ENCODE results near the gene PBX1.

Gene PBX1

DNA sequence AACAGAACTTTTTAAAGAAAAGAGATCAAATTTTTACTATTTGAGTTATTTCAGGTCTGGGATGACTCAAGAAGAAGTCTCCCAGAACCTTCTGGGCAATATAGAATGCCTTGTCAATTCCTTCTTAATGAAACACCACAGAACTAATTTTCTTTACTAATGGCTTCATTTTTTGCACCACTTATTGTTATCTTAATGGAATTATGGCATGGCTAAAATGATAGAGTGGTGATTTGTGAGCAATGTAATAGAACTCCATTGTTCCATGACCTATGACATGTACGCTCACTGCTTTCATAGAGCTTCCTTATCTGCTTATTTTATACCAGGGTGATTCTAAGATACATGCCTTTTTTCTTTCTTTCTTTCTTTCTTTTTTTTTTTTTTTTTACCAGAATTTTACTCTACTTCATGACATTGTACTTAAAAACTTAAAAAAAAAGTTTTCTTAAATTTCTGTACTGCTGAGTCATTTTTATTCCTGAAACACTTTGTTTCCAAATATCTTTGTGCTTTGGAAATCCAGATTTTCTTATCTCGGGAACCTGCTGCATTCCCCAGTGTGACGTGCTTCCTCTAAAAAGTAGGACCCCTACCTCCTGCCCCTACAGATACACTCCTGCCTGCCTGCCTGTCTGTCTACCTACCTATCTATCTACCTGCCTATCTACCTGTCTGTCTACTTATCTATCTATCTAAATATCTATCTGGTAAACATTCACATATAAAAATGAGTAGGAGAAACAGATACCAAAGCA is 284.9 kb downstream of the PBX1 start:
- DNase-seq = no peak

GRCh38 chr1:164846731-164847691 is 288.0 kb downstream of the PBX1 start:
- DNase-seq = no peak

DNA sequence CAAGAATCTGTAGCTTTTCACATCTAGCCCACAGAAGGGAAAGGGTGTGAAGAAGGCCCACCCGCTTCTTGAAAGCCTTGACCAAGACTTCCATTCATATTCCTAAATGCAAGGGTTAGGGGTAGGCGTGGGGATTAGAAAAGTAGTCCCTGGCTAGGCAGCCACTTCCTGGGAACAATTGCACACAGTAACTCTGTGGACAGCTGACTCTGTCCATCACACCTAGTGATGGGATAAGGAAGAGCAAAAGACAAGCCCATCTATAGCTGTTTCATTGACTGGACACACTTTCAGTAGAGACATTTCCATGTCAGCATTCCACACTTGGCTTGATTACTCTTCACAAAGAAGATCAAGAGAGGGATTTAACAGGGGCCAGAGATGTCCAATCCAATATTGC is 294.2 kb downstream of the PBX1 start:
- no peak for DNase-seq

DNA sequence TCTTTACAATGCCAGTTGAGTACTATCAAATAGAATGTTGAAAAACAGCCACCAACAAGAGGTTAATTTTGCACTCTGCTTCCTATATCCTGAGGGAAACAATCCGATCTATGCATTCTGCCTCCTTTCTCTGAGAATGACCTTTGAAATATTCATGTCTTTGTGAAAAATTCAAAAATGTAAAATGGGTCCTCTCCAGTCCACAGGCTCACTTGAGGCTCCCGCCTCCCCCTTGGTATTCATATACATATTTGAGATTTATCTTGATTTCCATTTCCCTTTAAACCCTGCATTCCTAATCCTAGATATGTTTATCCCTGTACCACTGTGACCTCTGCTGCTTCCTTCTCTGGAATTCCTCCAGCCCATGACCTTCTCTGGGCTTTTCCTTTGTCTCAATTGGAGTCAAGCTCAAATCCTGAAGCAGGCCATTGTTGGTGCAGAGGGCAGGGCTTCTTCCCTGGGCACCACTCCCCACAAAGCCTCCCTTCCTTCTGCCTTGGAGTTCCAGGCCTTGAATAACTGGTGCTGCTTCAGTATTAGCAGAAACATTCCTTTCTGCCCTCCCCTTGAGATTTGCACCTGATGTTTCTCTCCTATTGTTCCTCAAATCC is 296.8 kb downstream of the PBX1 start:
- no peak for DNase-seq

DNA sequence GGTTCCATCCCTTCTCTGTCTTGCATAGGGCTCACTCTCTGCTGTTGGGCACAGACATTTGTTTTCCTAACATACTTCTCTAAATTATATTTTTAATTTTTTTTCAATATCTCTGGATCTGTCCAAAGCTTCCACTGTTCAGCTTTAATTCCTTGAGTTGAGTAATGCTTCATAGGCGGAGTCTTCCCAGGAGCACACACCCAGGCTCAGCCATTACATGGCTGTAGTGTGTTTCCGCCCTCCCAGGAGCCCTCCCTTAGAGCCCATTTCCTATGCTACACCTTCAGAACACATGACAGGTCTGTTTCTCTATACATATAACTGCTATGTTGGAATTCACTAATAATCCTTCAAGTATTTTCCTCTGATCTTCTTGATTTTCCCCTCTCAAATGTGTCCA is 297.4 kb downstream of the PBX1 start:
- no peak for DNase-seq

DNA sequence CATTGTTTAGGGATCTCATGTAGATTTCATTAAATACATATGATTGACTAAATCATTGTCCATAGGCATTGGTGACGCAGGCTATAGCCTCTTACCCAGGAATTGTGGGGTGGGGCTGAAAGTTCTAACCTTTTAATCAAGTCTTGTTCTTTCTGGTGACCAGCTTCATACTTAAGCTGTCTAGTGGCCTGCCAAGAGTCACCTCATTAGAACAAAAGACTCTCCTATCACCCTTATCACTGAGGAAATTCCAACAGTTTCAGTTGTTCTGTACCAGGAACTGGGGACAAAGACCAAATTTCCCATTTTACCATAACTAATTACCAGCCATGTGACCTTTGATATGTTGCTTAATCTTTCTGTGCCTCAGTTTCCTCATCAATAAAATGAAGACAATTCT is 298.5 kb downstream of the PBX1 start:
- no peak for DNase-seq

- DNase-seq = no peak
Measured at GRCh38 chr1:164858096-164858632, 299.2 kb downstream of the PBX1 start.

DNA sequence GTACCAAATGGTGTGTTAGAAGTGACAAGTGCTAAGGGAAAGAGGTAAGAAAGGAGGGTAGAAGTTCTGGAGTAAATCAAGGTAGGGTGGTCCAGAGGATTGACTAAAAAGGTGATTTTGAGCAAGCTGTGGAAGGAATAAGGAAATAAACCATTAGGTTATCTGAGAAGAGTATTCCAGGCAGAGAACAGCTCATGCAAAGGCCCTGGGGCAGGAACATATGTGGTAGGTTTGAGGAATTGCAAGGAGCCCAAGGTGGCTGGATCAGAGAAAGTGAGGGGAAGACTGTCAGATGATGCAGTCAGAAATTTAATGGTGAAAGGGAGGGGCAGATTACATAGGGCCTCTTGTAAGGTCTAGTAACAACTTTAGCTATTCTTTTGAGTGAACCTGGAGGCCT is 302.6 kb downstream of the PBX1 start:
- DNase-seq = no peak

- no peak for DNase-seq
Measured at GRCh38 chr1:164863056-164863455, 304.1 kb downstream of the PBX1 start.

- no peak for DNase-seq
Measured at GRCh38 chr1:164864161-164864560, 305.2 kb downstream of the PBX1 start.

DNA sequence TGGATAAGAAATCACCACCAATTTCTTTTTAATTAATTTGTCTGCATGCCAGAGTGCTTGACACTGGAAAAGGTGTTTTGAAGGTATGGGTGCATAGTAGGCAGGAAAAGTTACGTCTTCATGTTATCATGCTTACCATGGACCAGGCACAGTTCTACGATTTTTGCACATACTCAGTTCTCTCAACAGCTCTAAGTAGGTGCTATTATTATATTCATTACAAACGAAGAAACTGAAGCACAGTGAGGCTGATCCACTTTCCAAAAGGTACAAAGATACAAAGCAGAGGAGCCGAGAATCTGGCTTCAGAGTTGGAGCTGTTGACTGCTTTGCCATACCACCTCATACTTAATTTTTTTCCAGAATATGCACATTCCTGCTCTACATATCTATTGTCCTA is 306.4 kb downstream of the PBX1 start:
- no peak for DNase-seq

GRCh38 chr1:164867590-164867989 is 308.6 kb downstream of the PBX1 start:
- DNase-seq = no peak

DNA sequence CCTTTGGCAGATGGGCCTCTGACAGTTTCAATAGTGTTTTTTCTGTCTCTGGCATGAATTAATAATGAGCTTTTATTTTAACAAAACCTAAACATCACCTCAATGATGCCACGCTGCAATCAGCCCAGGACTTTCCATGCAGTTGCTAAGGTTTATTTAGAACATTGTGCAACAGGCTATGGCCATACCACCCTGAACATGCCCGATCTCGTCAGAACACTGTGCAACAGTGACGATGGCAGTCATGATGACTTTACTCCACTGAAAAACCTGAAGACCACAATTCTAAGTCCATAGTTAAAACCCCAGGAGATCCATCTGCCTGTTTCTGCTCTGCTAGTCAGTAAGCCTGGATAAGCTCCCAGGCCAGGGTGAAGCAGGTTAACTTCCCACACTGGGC is 310.0 kb downstream of the PBX1 start:
- no peak for DNase-seq

- DNase-seq = no peak
Measured at GRCh38 chr1:164875518-164875917, 316.5 kb downstream of the PBX1 start.

- no peak for DNase-seq
Measured at GRCh38 chr1:164876398-164877116, 317.6 kb downstream of the PBX1 start.

DNA sequence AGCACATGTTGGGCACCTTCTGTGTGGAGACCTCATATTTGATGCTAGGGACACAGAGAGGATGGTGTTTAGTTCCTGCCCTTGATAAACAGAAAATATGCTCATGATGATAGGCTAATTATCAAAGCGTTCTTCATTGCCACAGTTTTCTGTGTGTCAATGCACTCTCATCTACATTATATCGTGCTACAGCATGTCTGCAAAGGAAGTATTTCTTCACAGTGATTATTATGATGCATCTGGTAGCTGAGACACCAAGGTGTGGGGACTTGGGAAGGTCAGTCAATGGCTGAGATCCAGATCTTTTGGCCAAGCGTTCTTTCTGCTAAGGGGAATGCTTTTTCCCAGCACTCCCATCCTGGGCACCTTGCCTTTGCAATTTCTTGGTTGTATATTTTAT is 321.2 kb downstream of the PBX1 start:
- no peak for DNase-seq

DNA sequence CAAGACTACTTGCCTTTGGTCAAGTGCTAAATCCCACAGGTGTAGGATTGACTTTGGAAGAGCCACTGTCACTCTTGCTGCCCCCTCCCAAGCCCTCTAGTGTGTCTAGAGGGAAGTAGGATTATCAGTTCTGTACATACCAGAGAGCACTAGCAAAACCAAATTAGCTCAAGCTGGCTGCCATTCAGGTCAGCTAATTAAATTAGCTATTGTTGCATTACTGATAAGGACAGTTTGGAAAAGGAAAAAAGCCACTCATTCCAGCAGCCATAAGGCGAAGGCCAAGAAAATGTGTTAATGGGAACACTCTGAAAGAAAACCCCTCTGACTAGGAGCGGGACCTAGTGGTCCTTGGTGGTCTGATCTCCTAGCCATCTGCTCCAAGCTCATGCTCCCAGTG is 321.7 kb downstream of the PBX1 start:
- no peak for DNase-seq

DNA sequence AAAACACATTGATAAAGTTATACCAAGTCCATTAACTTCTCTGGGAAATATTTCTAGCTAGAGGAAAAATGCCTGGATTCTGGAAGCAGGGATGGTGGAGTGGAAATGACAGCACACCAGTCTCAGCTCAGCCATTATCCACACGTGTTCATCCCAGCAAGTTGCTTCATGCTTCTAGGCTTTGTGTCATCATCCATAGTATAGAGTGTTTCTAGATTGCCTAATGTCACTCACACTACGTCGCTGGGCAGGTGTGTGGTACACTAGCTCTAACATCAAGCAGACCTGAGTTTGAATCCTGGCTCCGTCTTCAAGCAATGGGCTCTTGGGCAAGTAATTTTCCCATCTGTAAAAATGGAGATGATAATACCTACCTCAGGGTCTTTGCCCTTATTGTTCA is 326.3 kb downstream of the PBX1 start:
- no peak for DNase-seq

DNA sequence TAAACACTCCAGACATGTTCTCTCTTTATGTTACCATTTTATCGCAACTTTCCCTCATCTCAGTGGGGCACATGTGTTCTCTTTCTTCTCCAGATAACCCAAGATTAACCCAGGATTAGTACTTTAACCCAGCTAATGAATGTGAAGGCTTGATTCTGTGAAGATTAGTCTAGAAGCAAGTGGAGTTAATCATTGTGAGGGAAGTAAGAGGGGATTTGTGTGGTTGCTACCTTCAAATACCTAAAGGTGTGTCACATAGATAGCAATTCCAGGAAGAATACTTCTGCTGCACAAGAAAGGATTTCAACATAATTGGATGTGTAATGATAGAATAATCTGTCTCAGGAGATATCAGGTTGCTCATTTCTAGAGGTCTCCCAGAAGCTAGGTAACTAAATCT is 327.1 kb downstream of the PBX1 start:
- no peak for DNase-seq

- peak; percentile 16 for DNase-seq
Measured at GRCh38 chr1:164891615-164892014, 332.6 kb downstream of the PBX1 start.

DNA sequence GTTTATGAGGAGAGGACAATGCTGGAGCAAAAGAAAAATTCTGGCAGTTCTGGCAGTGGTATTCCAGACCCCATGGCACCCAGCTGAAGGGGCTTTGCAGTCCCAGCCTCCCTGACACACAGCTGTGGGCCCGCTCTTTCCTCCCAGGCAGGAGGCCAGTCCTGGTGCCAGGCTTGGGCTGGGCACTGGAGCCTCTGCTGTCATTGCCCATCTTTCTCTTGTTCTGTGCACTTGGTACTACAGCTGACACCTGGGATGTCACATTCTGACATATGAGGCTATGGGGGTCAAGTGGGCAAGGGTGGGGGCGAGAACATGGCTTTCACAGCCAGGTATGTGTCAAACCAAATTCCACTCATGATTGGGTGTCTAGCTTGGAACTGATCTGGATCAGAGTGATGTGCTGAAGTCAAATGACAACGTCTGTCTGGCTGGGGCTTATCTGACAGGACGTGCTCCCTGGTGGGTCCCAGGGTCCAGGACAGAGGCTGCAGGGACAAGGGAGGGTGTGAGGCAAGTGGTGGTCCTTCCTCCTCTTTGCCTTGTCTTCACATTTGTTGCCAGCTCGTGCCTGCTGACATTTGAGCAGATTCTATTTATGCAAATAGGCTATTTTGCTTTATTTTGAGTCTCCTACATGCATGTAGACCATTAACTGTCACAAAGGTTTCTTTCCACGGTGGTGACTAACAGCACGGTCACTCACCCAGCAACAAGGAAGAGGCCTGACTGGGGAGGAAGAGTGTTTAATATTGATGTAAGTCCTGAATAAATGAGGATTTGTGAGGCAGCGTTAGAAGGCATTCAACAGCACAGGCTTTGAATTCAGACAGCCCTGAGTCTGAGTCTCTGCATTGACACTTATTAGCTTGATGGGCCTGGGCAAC is 336.3 kb downstream of the PBX1 start:
- peak; percentile 92 for DNase-seq

GRCh38 chr1:164901031-164901430 is 342.0 kb downstream of the PBX1 start:
- no peak for DNase-seq
